Measurements from ENCODE around the gene REP15.

DNA sequence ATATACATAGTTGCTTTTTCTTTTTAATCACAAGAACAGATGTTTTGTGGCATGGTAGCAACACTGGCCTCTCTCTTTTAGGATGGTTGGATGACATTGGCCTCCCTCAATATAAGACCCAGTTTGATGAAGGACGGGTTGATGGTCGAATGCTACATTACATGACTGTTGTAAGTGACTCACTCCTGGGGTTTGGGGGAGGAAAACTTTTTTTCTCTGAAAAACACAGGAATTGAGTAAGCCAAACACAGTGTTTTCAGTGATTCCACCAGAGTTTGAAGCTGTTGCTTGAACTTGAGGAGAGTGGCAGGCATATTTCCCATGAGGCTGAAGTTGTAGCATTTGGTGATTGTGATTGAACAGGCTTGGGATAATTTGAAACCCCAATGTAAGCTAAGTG lies 13.7 kb upstream of the REP15 start:
- TF ChIP-seq POLR2A (IDR thresholded peaks at IDR 0.05) = no peak
- TF ChIP-seq, protein P1, sequence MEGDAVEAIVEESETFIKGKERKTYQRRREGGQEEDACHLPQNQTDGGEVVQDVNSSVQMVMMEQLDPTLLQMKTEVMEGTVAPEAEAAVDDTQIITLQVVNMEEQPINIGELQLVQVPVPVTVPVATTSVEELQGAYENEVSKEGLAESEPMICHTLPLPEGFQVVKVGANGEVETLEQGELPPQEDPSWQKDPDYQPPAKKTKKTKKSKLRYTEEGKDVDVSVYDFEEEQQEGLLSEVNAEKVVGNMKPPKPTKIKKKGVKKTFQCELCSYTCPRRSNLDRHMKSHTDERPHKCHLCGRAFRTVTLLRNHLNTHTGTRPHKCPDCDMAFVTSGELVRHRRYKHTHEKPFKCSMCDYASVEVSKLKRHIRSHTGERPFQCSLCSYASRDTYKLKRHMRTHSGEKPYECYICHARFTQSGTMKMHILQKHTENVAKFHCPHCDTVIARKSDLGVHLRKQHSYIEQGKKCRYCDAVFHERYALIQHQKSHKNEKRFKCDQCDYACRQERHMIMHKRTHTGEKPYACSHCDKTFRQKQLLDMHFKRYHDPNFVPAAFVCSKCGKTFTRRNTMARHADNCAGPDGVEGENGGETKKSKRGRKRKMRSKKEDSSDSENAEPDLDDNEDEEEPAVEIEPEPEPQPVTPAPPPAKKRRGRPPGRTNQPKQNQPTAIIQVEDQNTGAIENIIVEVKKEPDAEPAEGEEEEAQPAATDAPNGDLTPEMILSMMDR (IDR thresholded peaks at IDR 0.05) = no peak
